GM19395 (cell line): ENCODE measurements around the gene ERP27.

Experiments
- ATAC-seq: cut with Tn5 transposase; IDR thresholded peaks from one replicate; pipeline ENCODE4 v1.9.1; 2021; ENCODE audit warnings: mild to moderate bottlenecking, moderate library complexity; ENCODE audit not compliant: unreplicated experiment

Gene ERP27

DNA sequence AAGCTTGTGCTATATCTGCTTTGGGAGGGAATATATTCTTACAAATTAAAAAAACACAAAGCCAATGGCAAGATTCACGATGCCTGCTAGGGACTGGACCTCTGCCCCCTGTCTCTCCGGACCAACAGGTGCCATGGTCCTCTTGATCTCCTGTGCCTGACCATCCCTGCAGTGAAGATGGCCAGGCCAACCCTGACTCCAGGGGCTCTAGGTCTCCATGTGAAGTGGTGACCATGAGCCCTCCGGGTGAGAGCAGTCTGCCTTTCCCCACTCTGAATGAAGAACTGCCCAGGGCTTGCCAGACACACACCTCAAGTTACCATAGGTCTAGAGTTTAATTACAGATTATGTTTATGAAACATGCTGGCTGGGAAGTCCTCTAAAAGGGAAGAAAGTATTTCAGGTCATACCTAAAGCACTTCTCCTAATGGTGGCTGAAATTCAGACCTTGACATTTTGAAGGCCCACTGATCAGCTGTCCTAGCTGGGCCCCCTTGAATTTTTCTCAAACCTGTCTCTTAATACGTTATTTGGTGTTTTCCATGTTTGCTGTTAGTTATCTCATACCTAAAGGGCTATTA lies 21.7 kb upstream of the ERP27 start:
- ATAC-seq: no peak

DNA sequence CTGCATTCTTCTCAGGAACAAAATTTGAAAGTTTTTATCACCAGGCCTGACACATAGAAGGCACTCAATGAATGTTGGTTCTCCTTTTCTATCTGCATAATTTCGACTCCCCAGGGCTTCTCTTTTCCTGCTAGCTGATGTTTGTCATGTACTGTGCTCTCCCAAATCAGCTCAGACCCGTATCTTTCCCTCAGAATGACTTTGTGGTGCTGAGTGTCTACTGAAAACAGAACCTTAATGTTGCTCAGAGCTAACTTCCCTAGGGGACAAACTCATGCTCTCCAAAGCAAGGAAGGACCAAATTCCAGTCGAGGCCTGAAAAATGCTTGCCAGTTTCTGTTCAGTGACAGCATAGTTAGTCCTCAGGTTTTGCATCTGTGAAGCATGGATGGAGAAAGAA lies 21.1 kb upstream of the ERP27 start:
- no peak for ATAC-seq

DNA sequence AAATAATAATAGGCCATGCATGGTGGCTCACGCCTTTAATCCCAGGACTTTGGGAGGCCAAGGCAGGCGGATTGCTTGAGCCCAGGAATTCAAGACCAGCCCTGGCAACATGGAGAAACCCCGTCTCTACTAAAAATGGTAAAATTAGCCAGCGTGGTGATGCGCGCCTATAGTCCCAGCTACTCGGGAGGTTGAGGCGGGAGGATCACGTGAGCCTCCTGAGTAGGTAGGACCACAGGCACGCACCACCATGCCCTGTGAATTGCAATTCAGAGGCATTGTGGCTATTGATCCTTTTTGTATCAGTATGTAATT lies 20.7 kb upstream of the ERP27 start:
- no peak for ATAC-seq

DNA sequence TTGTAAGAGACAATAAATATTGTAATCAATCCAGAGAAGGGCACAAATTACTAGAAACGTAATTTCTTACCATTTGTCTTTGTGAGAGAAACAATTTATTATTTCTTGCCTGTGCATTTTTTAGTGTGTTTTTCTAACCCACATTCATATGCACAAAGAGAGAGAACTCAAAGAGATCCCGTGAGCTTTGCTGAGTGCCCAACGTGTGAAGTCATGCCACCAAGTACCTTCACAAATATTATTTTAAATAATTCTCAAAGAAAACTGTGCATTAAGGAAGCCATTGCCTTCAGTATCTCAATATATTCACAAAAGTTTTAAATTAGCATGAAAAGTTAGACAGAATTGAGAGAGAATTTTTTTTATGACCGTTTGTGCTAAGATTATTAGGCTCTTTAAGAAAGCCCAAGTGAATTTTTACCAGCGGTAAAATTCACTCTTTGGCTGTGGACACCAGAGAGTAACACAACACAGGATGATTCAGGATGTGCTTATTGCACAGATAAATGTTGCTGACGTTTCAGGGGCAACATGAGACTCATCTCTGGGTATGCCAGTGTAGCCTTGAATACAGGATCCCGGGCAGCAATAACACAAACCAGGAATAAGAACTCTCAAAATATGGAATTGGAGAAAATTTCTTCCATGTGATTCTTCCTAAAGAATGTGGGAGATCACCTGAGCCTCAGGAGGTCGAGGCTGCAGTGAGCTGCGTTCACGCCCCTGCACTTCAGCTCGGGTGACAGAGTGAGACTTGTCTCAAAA lies 20.2 kb upstream of the ERP27 start:
- ATAC-seq: no peak

DNA sequence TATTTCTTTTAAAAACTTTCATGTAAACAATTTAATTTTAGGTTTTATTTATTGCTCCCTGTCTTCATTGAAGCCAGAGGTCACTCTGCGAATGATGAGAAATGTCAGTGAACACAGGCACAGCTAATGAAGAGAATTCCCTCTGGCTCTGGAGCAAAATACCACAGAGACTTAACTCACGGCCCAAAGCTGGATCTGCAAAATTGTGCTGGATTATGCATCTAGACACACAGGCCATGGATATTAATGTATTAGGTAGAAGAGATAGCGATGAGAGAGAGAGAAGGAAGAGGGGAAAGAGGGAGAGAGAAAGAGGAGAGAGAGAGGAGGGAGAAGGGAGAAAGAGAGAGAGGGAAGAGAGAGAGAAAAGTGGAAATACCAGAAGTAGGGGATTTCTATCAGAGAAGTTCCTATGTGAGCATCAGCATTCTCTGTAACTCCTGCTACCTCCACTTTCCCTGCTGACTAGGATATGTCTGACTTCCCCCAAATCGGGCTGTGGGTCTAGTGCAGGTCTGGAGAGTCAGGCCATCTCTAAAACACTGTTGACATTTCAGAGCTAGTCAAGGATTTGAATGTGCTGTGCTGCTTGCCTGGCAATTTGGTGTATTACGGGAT lies 19.3 kb upstream of the ERP27 start:
- ATAC-seq: no peak

DNA sequence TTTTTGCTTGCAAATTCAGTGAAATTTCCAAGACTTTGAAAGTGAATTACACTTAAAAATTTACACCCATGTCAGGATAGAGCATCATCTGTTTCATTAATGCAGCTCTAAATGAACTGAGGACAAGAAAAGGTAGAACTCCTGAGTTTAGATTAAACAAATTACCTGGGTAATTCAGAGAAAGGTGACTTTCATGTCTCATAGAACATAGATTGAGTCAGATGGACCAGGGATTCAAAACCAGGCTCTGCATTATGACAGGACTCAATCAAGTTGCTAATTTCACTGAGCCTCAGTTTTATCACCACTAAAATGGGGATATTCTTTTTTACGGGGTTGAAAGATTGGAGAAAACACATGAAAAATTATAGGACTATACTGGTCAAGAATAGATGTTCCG lies 18.6 kb upstream of the ERP27 start:
- no peak for ATAC-seq

DNA sequence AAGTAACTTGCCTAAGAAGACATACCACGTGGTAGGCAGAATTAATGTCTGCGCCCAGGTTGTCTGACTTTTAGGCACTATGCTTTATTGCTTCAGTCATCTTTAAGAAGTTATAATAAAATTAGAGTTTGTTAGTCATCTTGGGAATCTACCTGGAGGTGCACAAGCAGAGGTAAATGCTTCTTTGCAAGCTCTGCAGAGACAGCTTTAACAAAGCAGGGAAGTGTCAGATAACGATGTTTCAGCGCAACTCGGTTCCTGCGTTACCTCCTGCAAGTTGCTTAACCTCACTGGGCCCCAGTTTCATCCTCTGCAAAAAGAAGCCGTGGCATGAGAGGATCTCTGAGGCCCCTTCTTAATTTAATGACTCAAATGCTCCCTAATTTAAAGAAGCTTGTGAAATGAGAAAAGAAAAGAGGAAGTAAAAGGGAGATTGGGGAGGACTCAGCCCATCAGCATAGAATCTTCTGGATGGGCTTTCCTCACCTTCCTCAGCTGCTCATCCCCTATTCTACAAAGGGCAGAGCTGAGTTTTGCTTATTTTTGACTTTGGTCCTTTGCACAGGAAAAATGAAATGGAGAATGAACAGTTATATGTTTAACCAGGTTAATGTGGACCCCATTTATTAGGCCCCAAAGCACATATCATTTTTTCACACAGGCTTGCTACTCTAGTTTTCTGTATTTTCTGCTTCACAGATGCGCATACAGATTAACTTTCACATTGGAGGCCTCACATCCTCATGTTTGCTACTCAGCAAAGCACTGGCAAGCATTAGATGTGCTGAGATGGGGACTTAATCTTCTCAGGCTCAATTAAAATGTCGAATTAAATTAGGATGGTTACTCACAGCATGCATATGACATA lies 17.9 kb upstream of the ERP27 start:
- ATAC-seq: peak; percentile 44

DNA sequence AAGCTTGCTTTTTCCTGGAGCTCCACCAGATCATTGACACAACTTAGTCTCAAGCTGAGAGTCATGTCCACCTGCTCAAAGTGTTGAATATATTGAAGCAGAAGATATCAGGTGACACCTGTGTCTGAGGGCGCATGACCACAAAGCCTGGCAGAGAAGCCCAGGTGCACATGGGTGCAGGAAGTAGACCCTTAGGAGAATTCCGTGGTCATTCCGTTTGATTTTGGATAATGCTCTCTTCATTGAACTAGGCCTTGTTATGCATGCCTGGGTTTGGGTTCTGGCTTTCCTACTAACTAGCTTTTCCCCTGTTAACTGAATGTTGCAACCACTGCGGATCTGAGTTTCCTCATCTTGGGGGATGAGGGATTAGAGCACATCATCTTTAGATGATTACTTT lies 15.9 kb upstream of the ERP27 start:
- no peak for ATAC-seq

DNA sequence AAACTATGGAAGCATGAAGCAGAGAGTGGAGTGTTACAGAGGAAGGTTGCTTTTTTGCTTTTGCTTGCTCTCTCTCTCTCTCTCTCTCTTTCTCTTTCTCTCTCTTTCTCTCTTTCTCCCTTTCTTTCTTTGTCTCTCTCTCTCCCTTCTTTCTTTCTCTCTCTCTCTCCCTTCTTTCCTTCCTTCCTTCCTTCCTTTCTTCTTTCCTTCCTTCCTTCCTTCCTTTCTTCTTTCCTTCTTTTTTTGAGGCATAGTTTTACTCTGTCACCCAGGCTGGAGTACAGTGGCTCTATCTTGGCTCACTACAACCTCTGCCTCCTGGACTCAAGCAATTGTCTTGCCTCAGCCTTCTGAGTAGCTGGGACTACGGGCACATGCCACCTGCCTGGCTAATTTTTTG lies 15.4 kb upstream of the ERP27 start:
- ATAC-seq: no peak

DNA sequence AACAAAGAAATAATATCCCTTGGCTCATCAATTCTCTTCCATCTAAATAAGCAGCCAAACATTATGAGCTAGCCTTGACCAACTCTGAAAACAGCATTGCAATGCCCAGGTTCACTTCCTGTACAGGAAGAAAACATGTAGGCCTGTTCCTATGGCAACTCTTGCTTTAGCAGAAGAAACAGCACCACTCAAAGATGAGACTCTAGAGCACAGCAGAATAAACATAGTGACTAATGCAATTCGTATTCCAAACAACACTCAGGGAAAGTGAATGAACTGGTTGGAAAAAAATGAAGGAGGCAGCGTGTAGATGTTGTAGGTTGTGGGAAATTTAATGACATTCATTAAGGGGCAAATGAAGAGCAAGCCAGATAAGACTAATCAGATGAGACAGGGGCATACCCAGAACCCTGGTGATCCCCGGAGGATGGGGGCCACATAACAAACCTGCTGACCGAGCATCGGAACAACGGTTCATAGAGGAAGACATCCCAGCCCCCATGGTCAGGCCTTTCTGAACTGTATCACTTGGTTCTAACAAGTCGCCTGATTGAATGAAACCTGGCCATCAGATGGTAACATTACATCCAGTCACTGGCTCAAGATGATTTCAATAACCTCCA lies 14.1 kb upstream of the ERP27 start:
- ATAC-seq: peak; percentile 57

DNA sequence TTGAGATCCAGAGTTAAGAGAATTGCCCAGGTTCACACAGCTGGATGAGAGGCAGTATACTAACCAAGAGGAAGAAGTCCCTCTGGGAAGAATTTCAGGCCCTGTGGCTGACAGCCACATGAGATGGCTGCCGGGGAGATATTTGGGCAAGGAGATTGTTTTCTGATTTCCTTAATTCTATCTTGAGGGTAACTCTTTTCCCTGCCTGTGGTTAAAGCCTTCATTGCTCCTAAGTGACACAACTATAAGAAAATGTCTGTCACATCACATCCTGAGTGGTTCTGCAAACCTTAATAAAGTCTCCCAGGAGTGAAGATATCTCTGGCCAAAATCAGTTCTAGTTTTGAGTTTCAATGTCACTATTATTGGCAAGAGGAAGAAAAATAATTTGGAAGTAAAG lies 13.5 kb upstream of the ERP27 start:
- ATAC-seq: no peak

DNA sequence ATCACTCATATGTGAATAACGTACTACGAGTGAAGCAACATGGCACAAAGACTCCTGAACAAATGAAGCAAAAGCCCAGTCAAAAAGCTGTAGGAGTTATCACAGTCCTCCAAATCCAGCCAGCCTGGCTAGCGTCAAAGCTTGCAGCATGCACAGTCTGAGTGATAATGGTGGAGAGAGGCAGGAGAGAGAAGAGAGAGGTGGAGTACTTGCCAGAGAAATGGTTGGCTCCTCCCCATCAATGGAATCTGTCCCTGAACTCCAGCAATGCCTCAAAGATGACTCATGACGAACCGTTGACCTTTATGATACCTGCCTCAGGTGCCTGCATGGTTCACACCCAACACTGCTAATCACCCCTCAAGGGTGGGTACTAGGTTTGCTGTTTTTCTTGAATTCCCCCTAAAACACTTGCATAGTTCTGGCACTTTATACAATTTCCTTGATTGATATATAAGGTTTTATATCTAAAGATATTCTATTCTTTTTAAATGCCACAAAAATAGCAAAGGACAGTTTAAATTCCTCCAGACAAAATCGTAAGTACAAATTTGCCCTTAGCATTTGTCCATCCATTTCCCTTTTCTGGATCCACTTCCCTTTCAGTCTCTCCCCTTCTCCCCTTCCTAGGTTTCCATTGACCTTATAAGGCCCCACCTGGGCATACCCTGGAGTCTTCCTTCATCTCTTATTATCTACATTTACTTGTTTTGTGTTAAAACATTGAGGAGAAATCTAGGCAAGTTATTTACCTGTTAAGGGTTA lies 12.8 kb upstream of the ERP27 start:
- ATAC-seq: no peak

DNA sequence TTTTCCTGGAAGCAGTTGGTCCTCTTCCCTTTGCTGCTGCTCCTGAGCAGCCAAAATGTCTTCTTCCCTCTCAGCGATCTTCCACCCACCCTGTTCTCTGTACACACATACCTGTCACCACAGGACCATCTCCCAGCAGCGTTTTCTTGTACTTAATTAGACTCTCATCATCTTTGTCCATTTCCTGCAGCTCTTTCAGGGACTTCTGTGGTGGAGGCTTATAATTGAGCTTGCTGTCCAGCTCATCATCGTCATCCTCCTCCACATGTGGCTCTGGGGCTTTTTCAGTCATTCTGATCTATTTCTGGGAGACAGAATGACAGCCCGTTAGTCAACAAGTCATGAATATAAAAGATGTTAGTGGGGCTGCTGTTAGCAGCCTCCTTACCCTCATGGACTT lies 12.1 kb upstream of the ERP27 start:
- ATAC-seq: no peak

DNA sequence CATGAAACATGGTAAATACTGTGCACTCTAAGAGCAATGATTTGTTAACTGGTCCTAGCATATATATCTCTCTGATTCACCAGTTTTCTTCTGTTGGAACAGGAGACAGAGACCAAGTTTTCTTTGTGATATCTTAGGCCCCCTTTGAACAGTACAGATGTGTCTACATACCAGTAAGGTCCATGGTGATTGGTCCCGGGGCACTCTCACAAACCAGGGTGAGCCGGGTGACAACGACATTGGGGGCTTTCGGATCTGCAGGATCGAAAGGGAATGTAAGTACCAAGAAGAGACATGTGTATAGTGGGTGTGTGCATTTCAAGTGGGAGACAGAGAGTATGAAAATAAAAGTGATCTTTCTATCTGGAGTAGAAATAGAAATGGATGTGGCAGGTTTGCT lies 11.3 kb upstream of the ERP27 start:
- no peak for ATAC-seq

DNA sequence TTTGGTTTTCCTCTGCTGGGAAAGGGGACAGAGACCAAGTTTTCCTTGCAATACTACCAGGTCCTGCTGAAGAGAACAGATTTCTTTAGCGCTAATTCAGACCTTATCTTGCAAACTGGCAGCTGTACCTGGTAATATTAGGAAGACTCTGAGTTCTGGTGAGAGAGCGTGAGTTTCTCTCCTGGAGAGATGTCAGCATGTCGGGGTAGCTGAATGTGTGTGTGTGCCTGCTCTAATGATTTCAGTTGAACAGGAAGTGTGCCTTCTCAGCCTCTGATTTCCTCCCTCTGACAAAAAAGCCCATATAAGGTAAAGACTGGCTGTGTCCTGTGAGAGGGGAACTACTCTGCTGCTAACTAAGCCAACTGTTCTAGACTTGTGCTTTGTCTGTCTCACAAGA lies 10.3 kb upstream of the ERP27 start:
- peak; percentile 92 for ATAC-seq

DNA sequence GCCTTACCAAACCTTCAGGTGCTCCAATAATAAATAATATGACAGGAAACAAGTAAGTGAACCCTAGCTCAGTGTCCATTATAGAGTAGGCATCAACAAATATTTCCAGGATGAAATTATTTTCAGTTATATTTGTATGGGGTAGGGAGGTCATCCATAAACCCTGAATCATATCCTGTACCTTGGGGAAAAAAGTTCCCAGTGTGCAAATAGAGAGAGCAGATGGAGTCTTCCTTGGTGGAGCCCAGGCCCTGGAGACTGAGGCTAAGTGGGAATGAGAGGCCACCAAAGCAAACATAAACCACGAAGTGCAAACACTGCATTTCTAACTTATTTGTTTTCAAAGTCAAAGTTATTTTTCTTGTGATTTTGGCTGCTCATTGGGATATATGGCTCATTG lies 8.5 kb upstream of the ERP27 start:
- ATAC-seq: no peak

DNA sequence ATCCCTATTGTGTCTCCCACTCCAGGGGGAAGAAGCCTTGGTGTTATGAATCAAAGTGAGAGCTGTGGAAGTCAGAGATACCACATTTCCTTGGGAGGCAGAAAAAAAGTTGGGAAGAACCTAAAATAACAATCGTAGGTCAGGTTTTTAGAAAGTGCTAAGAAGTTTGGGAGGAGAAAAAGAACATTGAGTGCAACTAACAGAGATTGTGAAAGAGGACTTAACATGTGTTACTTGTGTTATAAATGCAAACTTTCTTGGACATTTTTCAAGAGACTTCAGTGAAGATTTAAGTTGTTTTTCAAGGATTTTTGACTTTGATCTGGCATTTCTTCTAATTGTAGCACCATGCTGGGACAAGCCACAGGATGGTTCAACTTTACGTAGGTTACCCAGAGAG lies 7.8 kb upstream of the ERP27 start:
- no peak for ATAC-seq

DNA sequence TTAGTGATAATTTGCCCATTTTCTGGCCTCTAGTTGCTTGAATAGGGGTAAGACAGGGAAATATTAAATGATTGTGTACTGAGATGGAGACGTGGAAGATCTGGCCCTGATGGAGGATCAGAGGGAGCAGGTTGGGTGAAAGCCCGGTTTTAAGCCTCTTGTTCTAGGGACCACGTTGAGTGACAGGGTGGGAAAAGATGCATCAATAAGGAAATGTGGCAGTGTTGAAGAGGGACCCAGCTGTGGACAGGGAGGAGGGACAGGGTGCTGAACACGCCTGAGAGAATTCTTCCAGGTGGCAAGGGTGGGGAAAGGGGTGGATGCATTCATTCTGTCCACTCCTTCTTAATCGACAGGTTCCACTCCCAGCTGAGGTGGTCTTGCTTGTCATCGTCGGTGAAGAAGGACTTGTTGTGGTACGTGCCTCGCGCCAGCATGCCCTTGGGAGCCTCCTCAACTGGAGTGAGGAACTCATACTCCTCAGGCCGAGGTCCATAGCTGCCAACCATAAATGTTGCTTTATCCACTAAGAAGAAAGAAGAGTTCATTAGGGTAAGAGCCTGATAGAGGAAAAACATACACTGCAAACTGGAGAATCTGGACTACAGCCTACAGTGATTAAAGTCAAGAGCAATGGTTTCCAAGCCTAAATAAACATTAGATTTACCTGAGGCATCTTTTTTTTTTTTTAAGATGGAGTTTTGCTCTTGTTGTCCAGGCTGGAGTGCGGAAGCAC lies 4.0 kb upstream of the ERP27 start:
- ATAC-seq: no peak

DNA sequence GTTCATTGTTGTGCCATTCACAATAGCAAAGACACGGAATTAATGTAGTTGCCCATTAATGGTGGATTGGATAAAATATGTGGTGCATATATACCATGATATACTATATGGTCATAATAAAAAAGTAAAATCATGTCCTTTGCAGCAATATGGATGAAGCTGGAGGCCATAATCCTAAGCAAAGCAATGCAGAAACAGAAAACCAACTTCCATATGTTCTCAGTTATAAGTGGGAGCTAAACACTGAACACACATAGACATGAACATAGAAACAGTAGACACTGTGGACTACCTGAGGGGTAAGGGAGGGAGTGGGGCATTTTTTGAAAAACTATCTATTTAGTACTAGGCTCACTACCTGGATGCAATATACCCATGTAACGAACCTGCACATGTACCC lies 3.0 kb upstream of the ERP27 start:
- ATAC-seq: no peak

DNA sequence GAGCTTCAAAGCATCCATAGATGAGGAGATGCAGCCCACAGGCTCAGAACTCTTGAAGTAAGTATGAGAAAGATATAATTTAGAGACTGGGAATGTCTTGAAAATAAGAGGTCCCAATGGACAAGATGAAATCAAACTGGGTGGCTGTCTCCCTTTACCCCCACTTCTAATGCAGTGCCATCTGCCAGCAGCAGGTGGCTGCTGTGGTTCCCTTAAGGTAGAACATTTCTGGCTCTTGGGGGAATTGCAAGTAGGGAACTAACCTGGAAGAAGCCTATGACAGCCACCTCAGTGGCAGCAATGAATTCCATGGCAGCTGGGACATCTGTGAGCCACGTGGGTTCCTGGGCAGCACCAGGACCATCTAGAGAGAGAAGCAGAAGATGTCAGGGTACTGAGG lies 648 bp downstream of the ERP27 start:
- ATAC-seq: peak; percentile 51
